Testis (tissue), 2 donors: ENCODE data around the gene RPL18.

Experiments
- POLR2A ChIP-seq: fragments of 450-650 bp; IDR thresholded peaks from one replicate; pipeline ENCODE4 v1.6.1; 2017; ENCODE audit warnings: antibody characterized with exemption, mild to moderate bottlenecking, moderate library complexity
- TF ChIP-seq, protein P1 (sequence below), 3 experiments: fragments of 450-650 bp in 2 of 3; fragments of 200-600 bp in 1 of 3; sonication (generic) in 1 of 3; IDR thresholded peaks; one replicate each; pipeline ENCODE4 v1.5.1; 2016 to 2019; ENCODE audit warnings: antibody characterized with exemption in 3 of 3, mild to moderate bottlenecking in 2 of 3, moderate library complexity in 1 of 3

DNA sequence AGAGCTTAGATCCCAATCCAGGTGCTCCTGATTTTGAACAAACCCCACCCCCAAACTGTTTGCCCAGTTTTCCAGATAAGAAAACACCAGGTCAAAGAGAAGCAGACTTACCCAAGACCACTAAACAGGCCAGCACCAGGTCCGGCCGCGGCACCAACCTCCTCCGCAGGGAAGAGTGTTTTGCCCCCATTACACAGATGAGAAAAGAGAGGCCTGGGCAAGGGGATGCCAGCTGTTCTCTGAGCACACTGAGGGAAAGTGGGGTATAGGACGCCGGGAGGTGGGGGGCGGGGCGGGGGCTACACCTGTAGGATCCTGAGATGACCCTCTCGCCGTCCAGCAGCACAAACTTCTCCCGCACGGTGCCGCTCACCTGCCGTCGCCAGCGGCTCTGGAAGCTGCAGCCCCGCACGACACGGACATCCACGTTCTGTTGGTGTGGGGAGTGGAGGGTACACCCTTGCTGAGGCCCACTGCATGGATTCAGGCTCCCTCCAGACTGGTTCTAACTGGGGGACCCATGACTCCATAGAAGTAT, 9.3 kb downstream of the RPL18 start:
- TF ChIP-seq, protein P1, sequence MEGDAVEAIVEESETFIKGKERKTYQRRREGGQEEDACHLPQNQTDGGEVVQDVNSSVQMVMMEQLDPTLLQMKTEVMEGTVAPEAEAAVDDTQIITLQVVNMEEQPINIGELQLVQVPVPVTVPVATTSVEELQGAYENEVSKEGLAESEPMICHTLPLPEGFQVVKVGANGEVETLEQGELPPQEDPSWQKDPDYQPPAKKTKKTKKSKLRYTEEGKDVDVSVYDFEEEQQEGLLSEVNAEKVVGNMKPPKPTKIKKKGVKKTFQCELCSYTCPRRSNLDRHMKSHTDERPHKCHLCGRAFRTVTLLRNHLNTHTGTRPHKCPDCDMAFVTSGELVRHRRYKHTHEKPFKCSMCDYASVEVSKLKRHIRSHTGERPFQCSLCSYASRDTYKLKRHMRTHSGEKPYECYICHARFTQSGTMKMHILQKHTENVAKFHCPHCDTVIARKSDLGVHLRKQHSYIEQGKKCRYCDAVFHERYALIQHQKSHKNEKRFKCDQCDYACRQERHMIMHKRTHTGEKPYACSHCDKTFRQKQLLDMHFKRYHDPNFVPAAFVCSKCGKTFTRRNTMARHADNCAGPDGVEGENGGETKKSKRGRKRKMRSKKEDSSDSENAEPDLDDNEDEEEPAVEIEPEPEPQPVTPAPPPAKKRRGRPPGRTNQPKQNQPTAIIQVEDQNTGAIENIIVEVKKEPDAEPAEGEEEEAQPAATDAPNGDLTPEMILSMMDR (IDR thresholded peaks at IDR 0.05), result no peak
- no peak for TF ChIP-seq POLR2A
